HUES48 (cell line): Measurements from ENCODE around the gene ZNF865.

Experiments
- H3K27ac ChIP-seq: one replicate; pipeline ENCODE4 v1.7.0; 2013; ENCODE audit warnings: low read depth, low read length, inconsistent platforms
- H3K27me3 ChIP-seq: 2 replicates; pipeline ENCODE4 v1.6.1; 2013; ENCODE audit warnings: mild to moderate bottlenecking, low read length; ENCODE audit not compliant: control insufficient read depth, insufficient read depth
- H3K36me3 ChIP-seq: 2 replicates; pipeline ENCODE4 v1.6.1; 2013; ENCODE audit warnings: low read length; ENCODE audit not compliant: control insufficient read depth, insufficient read depth
- H3K4me1 ChIP-seq: 2 replicates; pipeline ENCODE4 v1.6.1; 2013; ENCODE audit warnings: mild to moderate bottlenecking, low read length; ENCODE audit not compliant: control insufficient read depth, insufficient read depth
- H3K4me3 ChIP-seq: 2 replicates; pipeline ENCODE4 v1.5.1; 2013; ENCODE audit warnings: mild to moderate bottlenecking, low read depth, low read length
- H3K9ac ChIP-seq: 2 replicates; pipeline ENCODE4 v1.6.1; 2013; ENCODE audit warnings: mild to moderate bottlenecking, low read depth, low read length, moderate library complexity
- H3K9me3 ChIP-seq: 2 replicates; pipeline ENCODE4 v1.6.1; 2013; ENCODE audit warnings: low read length; ENCODE audit not compliant: control insufficient read depth, insufficient read depth

Gene ZNF865

DNA sequence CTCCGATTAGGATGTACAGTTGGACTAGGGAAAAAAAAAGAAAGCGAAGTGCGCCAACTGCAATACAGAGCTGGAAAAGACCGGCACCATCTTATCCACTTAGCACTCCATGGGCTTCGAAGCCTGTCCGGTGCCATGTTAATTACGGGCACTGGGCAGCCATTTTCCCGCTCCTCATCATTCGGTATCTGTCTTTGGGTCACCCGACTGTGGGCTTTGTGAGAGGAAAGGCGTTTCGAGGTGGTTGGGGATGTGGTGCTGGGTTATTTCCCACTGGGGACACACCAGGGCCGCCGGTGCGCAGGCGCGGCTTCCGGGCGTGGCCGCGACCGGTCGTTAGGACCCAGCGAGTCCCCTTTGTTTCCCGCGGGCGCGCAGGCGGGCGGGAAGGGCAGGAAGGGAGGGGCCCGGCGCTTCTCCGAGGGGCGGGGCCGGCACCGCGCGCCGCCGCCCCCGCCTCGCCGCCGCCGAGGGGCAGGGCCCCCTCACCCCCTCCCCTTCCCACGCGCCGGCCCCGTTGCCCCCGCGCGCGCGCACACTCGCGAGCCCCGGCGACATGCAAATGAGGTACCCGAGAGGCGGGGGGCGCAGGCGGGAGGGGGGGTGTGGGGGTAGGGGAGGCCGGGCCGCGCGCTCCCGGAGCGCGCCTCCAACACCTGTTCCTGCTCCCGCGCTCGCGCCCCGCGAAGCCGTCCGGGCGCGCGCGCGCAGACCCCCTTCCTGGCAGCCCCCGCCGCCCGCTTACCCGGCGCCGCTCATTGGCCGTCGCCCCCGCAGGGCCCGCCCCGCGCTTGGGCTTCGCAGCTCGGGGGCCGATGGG lies 5.4 kb upstream of the ZNF865 start, which contains the start of gene ZNF524:
TSS of gene ZNF524 (plus strand) at position 447 of the 820 bp plus-strand sequence. CDS start 1,825 bp downstream, outside the sequence.
- no peaks in the 10 kb centered on the region for H3K27me3 ChIP-seq
- no peaks in the 10 kb centered on the region for H3K9me3 ChIP-seq
- H3K27ac ChIP-seq: peak within 1 kb of the TSS; percentile 100
- peaks cover 13% of the 10 kb centered on the region for H3K4me1 ChIP-seq
- H3K4me3 ChIP-seq: peak within 1 kb of the TSS; percentile 91
- peak within 1 kb of the TSS; percentile 95 for H3K9ac ChIP-seq
- peaks cover 20% of the 10 kb centered on the region for H3K36me3 ChIP-seq

DNA sequence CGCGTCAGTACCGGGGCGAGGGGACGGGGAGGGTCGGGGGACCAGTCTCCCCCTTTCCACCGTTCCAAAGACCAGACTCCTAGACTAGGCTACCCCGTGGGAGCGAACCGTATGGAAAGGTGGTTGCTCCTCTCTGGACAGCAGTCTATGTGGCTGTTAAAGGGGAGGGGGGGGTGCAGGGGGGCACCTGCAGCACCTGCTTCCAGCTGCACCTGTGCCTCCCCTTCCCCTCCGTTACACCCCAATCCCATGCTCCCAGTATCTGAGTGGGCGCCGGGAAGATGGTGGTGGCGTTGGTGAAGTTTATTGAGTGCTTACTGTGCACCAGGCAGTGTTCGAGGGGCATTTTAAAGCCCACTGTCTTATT lies 4.8 kb upstream of the ZNF865 start:
- peaks cover 14% of the 10 kb centered on the region for H3K36me3 ChIP-seq
- peaks cover 13% of the 10 kb centered on the region for H3K4me1 ChIP-seq
- no peaks in the 10 kb centered on the region for H3K27me3 ChIP-seq
- peak overlapping the region; percentile 100 for H3K27ac ChIP-seq
- no peaks in the 10 kb centered on the region for H3K9me3 ChIP-seq
- peak overlapping the region; percentile 91 for H3K4me3 ChIP-seq
- no peak overlapping the region for H3K9ac ChIP-seq

DNA sequence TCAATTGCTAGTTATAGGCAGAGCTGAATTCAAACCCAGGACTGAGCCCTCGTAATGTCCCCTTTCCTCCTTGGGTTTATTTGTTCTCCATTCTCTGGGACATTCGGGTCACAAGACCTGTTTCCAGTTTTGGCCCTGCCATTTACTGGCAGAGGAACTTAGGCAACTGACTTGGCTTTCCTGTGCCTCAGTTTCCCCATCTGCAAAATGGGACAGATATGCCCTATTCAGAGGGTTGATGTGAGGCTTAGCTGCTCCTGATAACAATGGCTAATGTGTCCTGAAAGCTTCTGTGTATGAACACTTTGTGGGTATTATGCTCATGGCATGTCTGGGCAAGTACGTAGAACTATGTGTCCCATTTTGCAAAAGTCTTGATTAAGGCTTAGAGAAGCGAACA lies 4.4 kb upstream of the ZNF865 start:
- Histone ChIP-seq H3K4me3 (peak overlapping the region; percentile 91), H3K9me3 (no peaks in the 10 kb centered on the region), H3K27me3 (no peaks in the 10 kb centered on the region), H3K36me3 (peaks cover 10% of the 10 kb centered on the region), H3K9ac (no peak overlapping the region), H3K27ac (no peak overlapping the region), H3K4me1 (peaks cover 13% of the 10 kb centered on the region)

DNA sequence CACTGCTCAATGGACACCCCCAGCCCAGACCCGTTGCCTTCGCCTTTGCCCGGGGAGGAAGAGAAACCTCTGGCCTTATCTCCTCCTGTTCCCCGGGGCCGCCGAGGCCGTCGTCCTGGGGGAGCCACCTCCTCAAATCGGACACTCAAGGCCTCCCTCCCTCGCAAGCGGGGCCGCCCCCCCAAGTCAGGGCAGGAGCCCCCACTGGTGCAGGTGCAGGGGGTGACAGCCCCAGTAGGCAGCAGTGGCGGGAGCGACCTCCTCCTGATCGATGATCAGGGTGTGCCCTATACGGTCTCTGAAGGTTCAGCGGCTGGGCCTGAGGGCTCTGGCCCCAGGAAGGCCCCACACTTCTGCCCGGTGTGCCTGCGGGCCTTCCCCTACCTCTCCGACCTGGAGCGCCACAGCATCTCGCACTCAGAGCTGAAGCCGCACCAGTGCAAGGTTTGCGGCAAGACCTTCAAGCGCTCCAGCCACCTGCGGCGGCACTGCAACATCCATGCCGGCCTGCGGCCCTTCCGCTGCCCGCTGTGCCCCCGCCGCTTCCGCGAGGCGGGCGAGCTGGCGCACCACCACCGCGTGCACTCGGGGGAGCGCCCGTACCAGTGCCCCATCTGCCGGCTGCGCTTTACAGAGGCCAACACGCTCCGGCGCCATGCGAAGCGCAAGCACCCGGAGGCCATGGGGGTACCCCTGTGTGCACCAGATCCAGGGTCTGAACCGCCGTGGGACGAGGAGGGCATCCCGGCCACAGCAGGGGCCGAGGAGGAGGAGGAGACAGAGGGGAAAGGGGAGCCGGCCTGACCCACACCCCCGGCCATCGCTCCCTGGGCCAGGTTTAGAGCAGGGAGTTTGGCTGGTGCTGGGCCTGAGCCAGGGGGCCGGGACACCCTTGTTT lies 3.1 kb upstream of the ZNF865 start:
- Histone ChIP-seq H3K4me3 (no peak overlapping the region), H3K9me3 (no peaks in the 10 kb centered on the region), H3K4me1 (peaks cover 21% of the 10 kb centered on the region), H3K27ac (no peak overlapping the region), H3K27me3 (no peaks in the 10 kb centered on the region), H3K36me3 (peaks cover 7% of the 10 kb centered on the region), H3K9ac (no peak overlapping the region)

DNA sequence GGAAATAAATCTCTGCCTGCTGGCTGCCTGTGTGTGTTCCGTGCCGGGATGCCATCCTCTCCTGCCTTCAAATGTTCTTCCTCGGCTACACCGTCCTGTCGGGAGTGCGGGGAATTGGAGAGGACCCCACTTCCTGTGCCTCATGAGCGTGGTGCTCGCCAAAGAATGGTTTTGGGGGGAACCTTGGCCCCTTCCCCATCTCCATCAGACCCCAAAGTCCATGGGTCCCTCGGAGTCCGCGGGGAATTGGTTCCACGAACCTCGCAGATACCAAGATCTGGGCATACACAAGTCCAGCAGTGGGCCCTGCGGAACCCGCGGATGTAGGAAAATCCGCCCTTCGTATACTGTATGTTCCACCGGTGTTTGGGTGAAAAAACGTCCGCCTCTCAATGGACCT lies 2.3 kb upstream of the ZNF865 start:
- Histone ChIP-seq H3K4me3 (no peak overlapping the region), H3K9me3 (no peaks in the 10 kb centered on the region), H3K36me3 (peaks cover 7% of the 10 kb centered on the region), H3K27me3 (no peaks in the 10 kb centered on the region), H3K27ac (no peak overlapping the region), H3K9ac (no peak overlapping the region), H3K4me1 (peaks cover 19% of the 10 kb centered on the region)

DNA sequence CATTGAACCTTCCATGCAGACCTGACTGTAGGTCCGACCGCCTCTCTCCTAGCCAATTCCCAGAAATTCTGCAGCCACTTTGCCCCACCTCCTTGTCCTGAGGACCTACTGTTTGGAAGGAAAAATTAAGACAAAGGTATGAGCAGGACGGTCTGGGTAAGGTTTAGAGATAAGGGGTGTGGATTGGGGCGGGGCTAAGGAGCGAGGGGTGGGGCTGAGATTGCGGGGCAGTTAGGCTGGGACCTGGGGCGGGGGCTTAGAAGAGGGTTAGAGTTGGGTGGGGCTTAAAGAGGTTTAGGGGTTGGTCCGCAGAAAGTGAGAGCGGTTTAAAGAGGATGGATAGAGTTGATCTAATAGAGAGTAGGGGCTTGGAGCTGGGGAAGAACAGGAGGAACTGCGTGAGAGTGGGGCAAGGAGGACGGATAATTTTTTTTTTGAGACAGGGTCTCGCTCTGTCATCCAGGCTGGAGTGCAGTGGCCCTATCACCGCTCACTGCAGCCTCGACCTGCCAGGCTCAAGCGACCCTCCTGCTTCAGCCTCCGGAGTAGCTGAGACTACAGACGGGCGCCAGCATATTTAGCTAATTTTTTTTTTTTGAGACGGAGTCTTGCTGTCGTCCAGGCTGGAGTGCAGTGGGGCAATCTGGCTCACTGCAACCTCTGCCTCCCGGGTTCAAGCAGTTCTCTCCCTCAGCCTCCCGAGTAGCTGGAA lies 1.7 kb upstream of the ZNF865 start:
- Histone ChIP-seq H3K27me3 (no peaks in the 10 kb centered on the region), H3K36me3 (peaks cover 7% of the 10 kb centered on the region), H3K4me3 (no peak overlapping the region), H3K4me1 (peaks cover 13% of the 10 kb centered on the region), H3K9ac (no peak overlapping the region), H3K27ac (peak overlapping the region; percentile 95), H3K9me3 (no peaks in the 10 kb centered on the region)

DNA sequence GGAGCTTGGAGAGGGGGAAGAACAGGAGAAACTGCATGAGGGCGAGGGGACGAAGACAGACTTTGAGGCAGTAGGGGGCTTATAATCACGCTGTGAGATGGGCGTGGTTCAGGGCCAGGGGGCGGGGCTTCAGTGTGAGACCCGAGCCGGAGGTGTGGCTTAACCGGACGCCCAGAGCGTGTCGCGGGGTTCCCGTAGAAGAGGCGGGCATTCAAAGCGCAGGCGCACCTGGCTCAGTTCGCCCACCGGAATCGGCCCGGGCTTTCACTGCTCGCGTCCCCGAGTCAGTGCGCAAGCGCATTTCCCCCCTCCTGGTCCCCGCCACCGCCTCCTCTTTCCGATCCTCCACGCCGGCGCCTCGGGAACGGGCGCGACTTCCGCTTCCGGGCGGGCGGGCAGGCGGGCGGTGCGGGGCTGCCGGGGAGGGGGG lies 225 bp upstream of the ZNF865 start:
- Histone ChIP-seq H3K9me3 (no peaks in the 10 kb centered on the region), H3K36me3 (peaks cover 11% of the 10 kb centered on the region), H3K27ac (peak overlapping the region; percentile 95), H3K27me3 (no peaks in the 10 kb centered on the region), H3K4me1 (peaks cover 13% of the 10 kb centered on the region), H3K4me3 (peak overlapping the region; percentile 65), H3K9ac (peak overlapping the region; percentile 43; the same call in 1 of the 2 replicates)

DNA sequence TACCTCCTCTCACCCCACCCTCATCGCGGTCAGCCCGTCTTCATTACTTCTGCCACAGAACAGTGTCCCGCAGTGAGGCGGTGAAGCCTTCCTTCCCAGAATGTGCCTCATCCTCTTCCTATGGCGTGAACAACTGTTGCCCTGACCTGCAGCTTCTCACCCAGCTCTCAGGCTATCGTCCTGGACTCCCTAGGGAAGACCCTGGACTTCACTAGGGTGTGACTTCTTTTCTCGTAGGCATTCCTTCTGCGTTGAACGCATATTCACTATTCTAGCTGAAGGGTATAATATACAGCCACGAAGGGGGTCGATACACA lies 982 bp downstream of the ZNF865 start:
- H3K9me3 ChIP-seq: no peaks in the 10 kb centered on the region
- H3K4me1 ChIP-seq: peaks cover 7% of the 10 kb centered on the region
- peaks cover 11% of the 10 kb centered on the region for H3K36me3 ChIP-seq
- no peak overlapping the region for H3K9ac ChIP-seq
- H3K27me3 ChIP-seq: no peaks in the 10 kb centered on the region
- H3K4me3 ChIP-seq: peak overlapping the region; percentile 82
- H3K27ac ChIP-seq: peak overlapping the region; percentile 95

DNA sequence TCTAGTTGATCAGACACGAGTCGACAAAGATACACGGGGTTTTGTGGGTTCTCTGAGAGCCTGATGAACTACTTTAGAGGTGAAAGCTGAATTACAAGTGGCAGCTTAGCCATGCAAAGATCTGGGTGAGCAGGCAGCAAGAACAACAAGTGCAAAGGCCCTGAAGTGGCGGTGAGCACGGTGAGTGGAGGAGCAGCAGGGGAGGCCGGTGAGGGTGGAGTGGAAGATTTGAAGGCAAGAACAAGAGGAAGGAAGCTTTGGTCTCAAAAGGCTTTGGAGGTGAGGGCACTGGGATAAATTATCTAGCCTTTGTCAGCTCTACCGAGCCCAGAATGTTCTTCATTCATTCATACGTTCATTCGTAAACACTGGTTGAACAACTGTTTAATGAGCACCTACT lies 1.4 kb downstream of the ZNF865 start:
- Histone ChIP-seq H3K4me1 (peaks cover 7% of the 10 kb centered on the region), H3K36me3 (peaks cover 11% of the 10 kb centered on the region), H3K4me3 (peak overlapping the region; percentile 82), H3K9ac (no peak overlapping the region), H3K9me3 (no peaks in the 10 kb centered on the region), H3K27me3 (no peaks in the 10 kb centered on the region), H3K27ac (peak overlapping the region; percentile 95)

DNA sequence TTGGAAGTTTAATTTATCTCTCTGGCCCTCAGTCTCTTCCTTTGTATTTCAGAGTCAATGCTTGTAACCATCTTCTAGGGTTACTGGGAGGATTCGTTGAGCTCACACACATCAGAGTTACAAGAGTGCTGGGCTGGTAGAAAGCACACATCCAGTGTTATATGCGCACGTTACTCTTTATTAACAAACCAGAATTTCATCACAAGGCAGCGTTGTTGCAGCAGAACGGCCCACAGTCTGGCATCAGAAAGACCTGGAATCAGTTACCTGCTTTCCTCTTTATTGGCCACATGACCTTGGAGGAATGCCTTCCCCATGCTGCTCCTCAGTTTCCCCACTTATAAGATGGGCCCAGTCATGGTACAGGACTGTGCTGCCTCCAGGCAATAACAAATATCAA lies 3.9 kb downstream of the ZNF865 start:
- Histone ChIP-seq H3K27ac (no peak overlapping the region), H3K4me3 (no peak overlapping the region), H3K4me1 (peaks cover 7% of the 10 kb centered on the region), H3K9ac (no peak overlapping the region), H3K9me3 (no peaks in the 10 kb centered on the region), H3K36me3 (peaks cover 11% of the 10 kb centered on the region), H3K27me3 (no peaks in the 10 kb centered on the region)
